Body of pancreas (tissue), 4 donors: ENCODE data around the gene CASZ1. TPM values are rescaled to one million over a fixed set of nuclear protein-coding genes. Genes with fewer than 3 reads are reported as not detected.

Source experiments
- ATAC-seq: fragments of 150-250 bp; one replicate; pipeline ENCODE4 v1.9.1; 2016
- DNase-seq, 4 donors: peaks; one replicate each; pipeline ENCODE4 v3.0.0-alpha.2; 2019
- H3K27ac ChIP-seq, 4 donors: fragments of 200-600 bp; sonication (generic); 1 replicate in 3 of 4; 2 replicates in 1 of 4; pipeline versions ENCODE4 v1.5.1 to v1.6.1; 2016 to 2019; ENCODE audit warnings: mild to moderate bottlenecking in 1 of 4, mixed read lengths in 1 of 4, moderate library complexity in 1 of 4
- H3K27me3 ChIP-seq, 2 donors: fragments of 200-600 bp; sonication (generic); one replicate each; pipeline ENCODE4 v1.6.0; 2016; ENCODE audit warnings: mild to moderate bottlenecking in 1 of 2
- H3K36me3 ChIP-seq, 2 donors: fragments of 200-600 bp; sonication (generic); replicated peaks in 1 of 2; 2 replicates each; pipeline ENCODE4 v1.5.1; 2016; ENCODE audit warnings: low read depth in 2 of 2; ENCODE audit not compliant: insufficient read depth in 1 of 2
- H3K4me1 ChIP-seq: fragments of 200-600 bp; sonication (generic); one replicate; pipeline ENCODE4 v1.6.0; 2016
- H3K4me3 ChIP-seq, 2 donors: fragments of 200-600 bp; sonication (generic); 1 replicate in 1 of 2; 2 replicates in 1 of 2; pipeline ENCODE4 v1.5.1; 2016 to 2019
- H3K9me3 ChIP-seq, 3 donors: fragments of 200-600 bp; sonication (generic); 1 replicate in 2 of 3; 2 replicates in 1 of 3; pipeline ENCODE4 v1.5.1; 2016
- CTCF ChIP-seq, 7 experiments: fragments of 450-650 bp in 4 of 7; fragments of 200-600 bp in 3 of 7; sonication (generic) in 3 of 7; IDR thresholded peaks; one replicate each; pipeline ENCODE4 v1.5.1; 2016 to 2019; ENCODE audit warnings: antibody characterized with exemption in 7 of 7
- POLR2A ChIP-seq, 3 donors: fragments of 450-650 bp; IDR thresholded peaks; one replicate each; pipeline ENCODE4 v1.6.1; 2016; ENCODE audit warnings: antibody characterized with exemption in 3 of 3, mild to moderate bottlenecking in 2 of 3
- WGBS, 2 donors: methylation state at CpG; one replicate each; pipeline ENCODE4 v1.1.5; 2017; 5-methylcytosine and 5-hydroxymethylcytosine counted together
- intact Hi-C: fragments of 100-400 bp; cut with DNase I; formaldehyde crosslinking; loops from one replicate; pipeline ENCODE4 v1.15.1; 2023
- total RNA-seq, 2 donors: library from RNA; depleted of rRNA; stranded (reverse); fragments of >200 nt; gene quantifications; one replicate each; pipeline ENCODE4 v1.1.0, GENCODE V29; 2016

Gene CASZ1
- total RNA-seq, 2 donors from 2014 or later = 9.3 to 14.2 TPM

GRCh38 chr1:10679496-10680220 is 116.8 kb downstream of the CASZ1 start:
- peak; percentile 43 for ATAC-seq
- H3K36me3 ChIP-seq = no peaks in the 10 kb centered on the region
- no peaks in the 10 kb centered on the region for H3K9me3 ChIP-seq
- WGBS, 2 donors = 44 to 56% methylated on average over 6 to 9 of the region's 9 CpGs
- peaks cover 90% of the 10 kb centered on the region for H3K4me1 ChIP-seq
- no peaks in the 10 kb centered on the region for H3K27me3 ChIP-seq
- intact Hi-C loops = no loop called here
- no peak overlapping the region for H3K4me3 ChIP-seq
- peak; percentile 50 to 69 (median 68) for DNase-seq
- TF ChIP-seq POLR2A (IDR thresholded peaks at IDR 0.05) = no peak
- TF ChIP-seq CTCF (IDR thresholded peaks at IDR 0.05) = no peak
- no peak overlapping the region for H3K27ac ChIP-seq

- Histone ChIP-seq H3K4me3 (no peak overlapping the region), H3K4me1 (peaks cover 91% of the 10 kb centered on the region), H3K27ac (no peak overlapping the region), H3K36me3 (no peaks in the 10 kb centered on the region), H3K9me3 (no peaks in the 10 kb centered on the region), H3K27me3 (no peaks in the 10 kb centered on the region)
- ATAC-seq (no peak), DNase-seq (no peak)
- TF ChIP-seq CTCF (IDR thresholded peaks at IDR 0.05) (no peak), POLR2A (IDR thresholded peaks at IDR 0.05) (no peak)
- WGBS, 2 donors = 89 to 93% methylated on average over 7 to 11 of the region's 11 CpGs
- intact Hi-C loops = no loop called here
These were observed 117.6 kb downstream of the CASZ1 start for GRCh38 chr1:10678852-10679251.

- Histone ChIP-seq H3K4me1 (peaks cover 87% of the 10 kb centered on the region), H3K4me3 (no peak overlapping the region), H3K27ac (no peak overlapping the region), H3K36me3 (no peaks in the 10 kb centered on the region), H3K27me3 (no peaks in the 10 kb centered on the region), H3K9me3 (no peaks in the 10 kb centered on the region)
- intact Hi-C loops = no loop called here
- WGBS, 2 donors = 88 to 90% methylated on average over 8 to 23 of the region's 23 CpGs
- no peak for ATAC-seq
- no peak for DNase-seq
- no peak for TF ChIP-seq POLR2A (IDR thresholded peaks at IDR 0.05)
These were observed 118.0 kb downstream of the CASZ1 start for GRCh38 chr1:10678402-10678801.

- no peak overlapping the region for H3K4me3 ChIP-seq
- H3K27me3 ChIP-seq = no peaks in the 10 kb centered on the region
- no peaks in the 10 kb centered on the region for H3K9me3 ChIP-seq
- DNase-seq = peak in 3 of 4 donors; percentile 50 to 73 (median 65)
- ATAC-seq = no peak
- H3K36me3 ChIP-seq = no peaks in the 10 kb centered on the region
- peaks cover 82% of the 10 kb centered on the region for H3K4me1 ChIP-seq
- TF ChIP-seq POLR2A (IDR thresholded peaks at IDR 0.05) (no peak), CTCF (IDR thresholded peaks at IDR 0.05) (no peak)
- intact Hi-C loops = no loop called here
- WGBS, 2 donors = 77% methylated on average over 21 to 25 of the region's 27 CpGs
- H3K27ac ChIP-seq = no peak overlapping the region
These were observed 118.7 kb downstream of the CASZ1 start for GRCh38 chr1:10677491-10678391.

- Histone ChIP-seq H3K27me3 (no peaks in the 10 kb centered on the region), H3K27ac (peak overlapping the region in 1 of 4 donors; percentile 2), H3K4me1 (peaks cover 77% of the 10 kb centered on the region), H3K9me3 (no peaks in the 10 kb centered on the region), H3K36me3 (no peaks in the 10 kb centered on the region), H3K4me3 (no peak overlapping the region)
- no peak for DNase-seq
- TF ChIP-seq CTCF (IDR thresholded peaks at IDR 0.05) (no peak), POLR2A (IDR thresholded peaks at IDR 0.05) (no peak)
- no peak for ATAC-seq
- 69 to 81% methylated on average over 13 of the region's 13 CpGs for WGBS, 2 donors
- intact Hi-C loops = no loop called here
These were observed 119.5 kb downstream of the CASZ1 start for GRCh38 chr1:10676963-10677362.
